ENCODE data around the gene CDS1. TPM values are rescaled to one million over a fixed set of nuclear protein-coding genes. Genes with fewer than 3 reads are reported as not detected.

Gene CDS1
- total RNA-seq, 2 experiments from 2014 or later = 0.89 to 1.3 TPM

DNA sequence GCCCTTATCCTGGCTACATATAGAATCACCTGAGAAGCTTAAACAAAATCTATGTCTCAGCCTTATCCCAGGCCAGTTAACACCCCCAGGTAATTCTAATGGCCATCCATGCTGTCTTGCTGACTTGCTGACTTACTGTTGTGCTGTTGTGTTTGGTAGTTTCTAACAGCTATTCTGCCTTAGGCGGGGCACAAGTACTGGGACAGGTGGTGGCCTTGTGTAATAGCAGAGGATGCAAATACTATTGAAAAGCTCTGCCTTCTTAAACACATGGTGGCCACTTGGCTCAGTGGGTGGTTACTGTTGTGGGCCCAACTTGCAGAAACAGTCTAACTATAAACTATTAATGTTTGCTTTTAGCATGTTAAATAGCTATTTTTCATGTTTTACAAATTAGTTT is 56.2 kb downstream of the CDS1 start:
- Mint-ChIP-seq H3K4me1 (ENCODE audit: low read depth) (no peaks in the 10 kb centered on the region), H3K4me3 (no peak overlapping the region), H3K36me3 (ENCODE audit: low read depth) (no peaks in the 10 kb centered on the region), H3K9me3 (no peaks in the 10 kb centered on the region), H3K27ac (no peak overlapping the region), H3K27me3 (no peaks in the 10 kb centered on the region)
- DNase-seq = no peak
- no peaks in the 10 kb centered on the region for H3K27me3 ChIP-seq (ENCODE audit: control insufficient read depth in 1 of 2, insufficient read depth in 2 of 2, low read length in 2 of 2)
- H3K4me3 ChIP-seq (ENCODE audit: low read length) = no peak overlapping the region
- no peak for ATAC-seq (ENCODE audit: poor library complexity)
- ChIA-PET CTCF (no interaction called here), POLR2A (no interaction called here)
- H3K36me3 ChIP-seq (ENCODE audit: insufficient read depth, low read length) = no peaks in the 10 kb centered on the region
- H3K27ac ChIP-seq (ENCODE audit: low read depth in 1 of 2, low read length in 2 of 2) = no peak overlapping the region
- TF ChIP-seq, protein P1, sequence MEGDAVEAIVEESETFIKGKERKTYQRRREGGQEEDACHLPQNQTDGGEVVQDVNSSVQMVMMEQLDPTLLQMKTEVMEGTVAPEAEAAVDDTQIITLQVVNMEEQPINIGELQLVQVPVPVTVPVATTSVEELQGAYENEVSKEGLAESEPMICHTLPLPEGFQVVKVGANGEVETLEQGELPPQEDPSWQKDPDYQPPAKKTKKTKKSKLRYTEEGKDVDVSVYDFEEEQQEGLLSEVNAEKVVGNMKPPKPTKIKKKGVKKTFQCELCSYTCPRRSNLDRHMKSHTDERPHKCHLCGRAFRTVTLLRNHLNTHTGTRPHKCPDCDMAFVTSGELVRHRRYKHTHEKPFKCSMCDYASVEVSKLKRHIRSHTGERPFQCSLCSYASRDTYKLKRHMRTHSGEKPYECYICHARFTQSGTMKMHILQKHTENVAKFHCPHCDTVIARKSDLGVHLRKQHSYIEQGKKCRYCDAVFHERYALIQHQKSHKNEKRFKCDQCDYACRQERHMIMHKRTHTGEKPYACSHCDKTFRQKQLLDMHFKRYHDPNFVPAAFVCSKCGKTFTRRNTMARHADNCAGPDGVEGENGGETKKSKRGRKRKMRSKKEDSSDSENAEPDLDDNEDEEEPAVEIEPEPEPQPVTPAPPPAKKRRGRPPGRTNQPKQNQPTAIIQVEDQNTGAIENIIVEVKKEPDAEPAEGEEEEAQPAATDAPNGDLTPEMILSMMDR (IDR thresholded peaks at IDR 0.05) = no peak
- no peaks in the 10 kb centered on the region for H3K9me3 ChIP-seq (ENCODE audit: control insufficient read depth in 1 of 2, insufficient read depth in 1 of 2, low read length in 2 of 2)
- H3K4me1 ChIP-seq (ENCODE audit: insufficient read depth, low read length) = no peaks in the 10 kb centered on the region
- intact Hi-C loops (cut with DNase I, micrococcal nuclease) = no loop called here

DNA sequence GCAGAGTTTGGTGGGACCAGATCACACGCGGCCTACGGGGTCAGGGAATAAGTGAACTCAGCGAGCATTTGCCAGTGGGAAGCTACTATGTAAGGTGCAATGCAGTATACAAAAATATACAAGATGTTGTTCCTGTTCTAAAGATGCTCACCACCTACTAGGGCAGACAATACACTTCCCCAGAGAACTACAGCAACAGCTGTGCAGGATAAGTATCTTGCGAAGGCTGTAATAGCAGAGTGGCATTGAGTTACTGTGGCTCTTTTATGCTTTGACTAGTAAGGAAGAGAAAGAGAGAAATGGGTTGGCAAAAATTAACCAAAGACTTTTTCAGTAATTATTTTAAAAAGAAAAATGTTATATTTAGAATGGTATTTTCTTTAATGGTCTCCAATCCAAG is 61.2 kb downstream of the CDS1 start:
- intact Hi-C loops (cut with DNase I, micrococcal nuclease) = no loop called here
- Histone ChIP-seq H3K27me3 (ENCODE audit: control insufficient read depth in 1 of 2, insufficient read depth in 2 of 2, low read length in 2 of 2) (no peaks in the 10 kb centered on the region), H3K36me3 (ENCODE audit: insufficient read depth, low read length) (no peaks in the 10 kb centered on the region), H3K4me1 (ENCODE audit: insufficient read depth, low read length) (no peaks in the 10 kb centered on the region), H3K27ac (ENCODE audit: low read depth in 1 of 2, low read length in 2 of 2) (no peak overlapping the region), H3K9me3 (ENCODE audit: control insufficient read depth in 1 of 2, insufficient read depth in 1 of 2, low read length in 2 of 2) (no peaks in the 10 kb centered on the region), H3K4me3 (ENCODE audit: low read length) (no peak overlapping the region)
- DNase-seq (no peak), ATAC-seq (ENCODE audit: poor library complexity) (no peak)
- POLR2A ChIA-PET = no interaction called here
- no peak overlapping the region for H3K27ac Mint-ChIP-seq
- no peaks in the 10 kb centered on the region for H3K36me3 Mint-ChIP-seq (ENCODE audit: low read depth)
- no peak overlapping the region for H3K4me3 Mint-ChIP-seq
- H3K27me3 Mint-ChIP-seq = no peaks in the 10 kb centered on the region
- TF ChIP-seq, protein P1 (IDR thresholded peaks at IDR 0.05) = no peak
- no peaks in the 10 kb centered on the region for H3K9me3 Mint-ChIP-seq
- CTCF ChIA-PET = no interaction called here
- no peaks in the 10 kb centered on the region for H3K4me1 Mint-ChIP-seq (ENCODE audit: low read depth)

DNA sequence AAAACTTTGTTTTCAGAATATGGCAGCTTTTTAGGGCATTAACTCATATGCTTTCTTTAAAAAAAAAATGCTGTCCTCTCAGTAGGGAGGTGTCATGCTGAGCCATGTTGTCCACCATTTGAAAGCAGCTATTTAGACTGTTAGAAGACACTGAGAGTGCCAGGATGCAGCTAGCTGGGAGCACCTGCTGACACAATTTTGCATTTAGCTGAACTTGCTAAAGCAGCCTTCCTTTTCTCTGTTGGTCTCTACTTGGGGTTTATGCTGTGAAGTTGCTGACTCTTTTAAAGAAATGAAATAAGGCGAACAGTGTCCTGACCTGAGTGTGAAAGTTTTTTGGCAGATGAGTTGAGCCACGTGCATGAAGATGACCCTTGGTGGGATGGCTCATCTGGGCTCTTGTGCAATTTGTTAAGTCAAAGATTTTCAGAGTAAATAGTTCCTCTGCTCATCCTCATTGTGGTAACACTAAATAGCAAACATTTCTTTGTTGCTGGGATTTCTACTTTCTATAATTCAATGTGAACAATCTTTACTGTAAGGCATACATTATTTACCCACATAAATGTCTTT is 64.5 kb downstream of the CDS1 start:
- intact Hi-C loops (cut with DNase I, micrococcal nuclease) = no loop called here
- no peaks in the 10 kb centered on the region for H3K4me1 Mint-ChIP-seq (ENCODE audit: low read depth)
- Histone ChIP-seq H3K27ac (ENCODE audit: low read depth in 1 of 2, low read length in 2 of 2) (no peak overlapping the region), H3K4me3 (ENCODE audit: low read length) (no peak overlapping the region), H3K4me1 (ENCODE audit: insufficient read depth, low read length) (no peaks in the 10 kb centered on the region), H3K36me3 (ENCODE audit: insufficient read depth, low read length) (no peaks in the 10 kb centered on the region), H3K27me3 (ENCODE audit: control insufficient read depth in 1 of 2, insufficient read depth in 2 of 2, low read length in 2 of 2) (no peaks in the 10 kb centered on the region), H3K9me3 (ENCODE audit: control insufficient read depth in 1 of 2, insufficient read depth in 1 of 2, low read length in 2 of 2) (no peaks in the 10 kb centered on the region)
- no peak for DNase-seq
- no peak for ATAC-seq (ENCODE audit: poor library complexity)
- H3K9me3 Mint-ChIP-seq = no peaks in the 10 kb centered on the region
- ChIA-PET POLR2A (no interaction called here), CTCF (interaction anchor here (1.2 kb wide), 1 partner anchor 13 kb away, joined by 3 read pairs; no protein-coding TSS in a partner anchor)
- H3K27ac Mint-ChIP-seq = no peak overlapping the region
- H3K4me3 Mint-ChIP-seq = no peak overlapping the region
- no peaks in the 10 kb centered on the region for H3K27me3 Mint-ChIP-seq
- TF ChIP-seq, protein P1 (IDR thresholded peaks at IDR 0.05) = no peak
- no peaks in the 10 kb centered on the region for H3K36me3 Mint-ChIP-seq (ENCODE audit: low read depth)
